ENCODE data around the gene ARGFX.

GRCh38 chr3:121531269-121531668, 36.5 kb upstream of the ARGFX start:
- TF ChIP-seq CTCF (tag by site-specific recombination; IDR thresholded peaks at IDR 0.05) (no peak), SP2 (tag by site-specific recombination; IDR thresholded peaks at IDR 0.05) (no peak), ZSCAN23 (tag by site-specific recombination; IDR thresholded peaks at IDR 0.05) (no peak)
